ENCODE data around the gene RNU7-1. TPM values are rescaled to one million over a fixed set of nuclear protein-coding genes. Genes with fewer than 3 reads are reported as not detected.

Gene RNU7-1
- total RNA-seq, 1 experiment from 2014 or later: not detected

DNA sequence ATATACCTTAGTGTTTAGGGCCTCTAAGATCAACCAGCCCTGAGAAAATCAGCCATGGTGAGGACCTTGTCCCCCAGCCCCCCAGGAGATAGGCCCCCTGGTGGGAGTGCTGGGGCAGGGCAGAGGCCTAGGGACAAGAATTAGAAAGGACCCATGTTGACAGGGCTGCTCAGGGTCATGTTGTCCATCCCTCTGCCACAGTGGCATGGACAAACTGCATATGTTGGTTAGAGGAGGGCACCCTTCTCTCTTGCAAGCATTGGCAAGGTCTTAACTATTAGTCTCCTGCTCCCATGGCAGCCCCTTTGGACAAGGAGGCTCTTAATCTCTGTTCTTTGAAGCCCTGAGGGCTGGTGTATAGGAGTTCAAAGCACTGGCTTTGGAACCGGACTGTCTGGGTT is 6.8 kb downstream of the RNU7-1 start:
- H3K27ac Mint-ChIP-seq: no peak overlapping the region

DNA sequence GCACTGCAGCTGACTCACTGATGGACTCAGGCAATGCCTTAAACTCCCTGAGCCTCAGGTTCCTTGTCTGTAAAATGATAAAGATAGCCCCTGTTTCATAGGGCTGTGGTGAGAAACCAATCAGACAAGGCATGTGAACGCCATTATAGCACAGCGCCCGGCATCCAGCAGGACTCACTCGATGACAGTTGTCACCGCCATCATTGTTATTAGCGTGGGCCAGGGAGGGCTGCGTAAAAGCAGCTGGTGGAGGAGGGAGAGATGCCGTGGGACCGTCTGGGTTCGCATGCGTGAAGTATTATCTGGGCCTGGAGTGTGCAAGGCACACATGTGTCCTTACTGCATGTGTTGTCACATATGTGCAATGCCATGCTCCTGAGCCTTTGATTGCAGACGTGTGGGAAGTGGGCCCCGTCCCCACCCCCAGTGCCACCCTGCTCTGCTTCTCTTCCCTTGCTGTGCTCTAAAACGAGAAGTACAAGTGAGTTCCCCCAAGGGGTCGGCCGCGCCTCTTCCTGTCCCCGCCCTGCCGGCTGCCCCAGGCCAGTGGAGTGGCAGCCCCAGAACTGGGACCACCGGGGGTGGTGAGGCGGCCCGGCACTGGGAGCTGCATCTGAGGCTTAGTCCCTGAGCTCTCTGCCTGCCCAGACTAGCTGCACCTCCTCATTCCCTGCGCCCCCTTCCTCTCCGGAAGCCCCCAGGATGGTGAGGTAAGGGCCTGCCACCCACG is 7.4 kb downstream of the RNU7-1 start, which contains the start of gene PTPN6:
Gene PTPN6 (plus strand): TSS at position 546 of the 730 bp plus-strand sequence. CDS start 157 bp downstream, at position 703.
- DNase-seq (ENCODE audit: low spot score) (no peak), ATAC-seq (no peak)
- Mint-ChIP-seq H3K27me3 (ENCODE audit: low read depth) (no peaks in the 10 kb centered on the region), H3K27ac (no peak within 1 kb of the TSS), H3K4me1 (peaks cover 31% of the 10 kb centered on the region), H3K4me3 (no peak within 1 kb of the TSS), H3K9me3 (no peaks in the 10 kb centered on the region), H3K36me3 (no peaks in the 10 kb centered on the region)
- ChIA-PET CTCF (interaction anchor here (0.6 to 2.7 kb wide), 6 partner anchors 10 to 120 kb away, joined by 3 to 10 read pairs (median 4); partner anchors contain the start of gene LPCAT3), POLR2A (no interaction called here)
- TF ChIP-seq ESRRA (CRISPR knock-in tag; IDR thresholded peaks at IDR 0.05; ENCODE audit: borderline replicate concordance): no peak
- TF ChIP-seq SP1 (CRISPR knock-in tag; conservative IDR thresholded peaks at IDR 0.05): no peak
- TF ChIP-seq, protein P1, sequence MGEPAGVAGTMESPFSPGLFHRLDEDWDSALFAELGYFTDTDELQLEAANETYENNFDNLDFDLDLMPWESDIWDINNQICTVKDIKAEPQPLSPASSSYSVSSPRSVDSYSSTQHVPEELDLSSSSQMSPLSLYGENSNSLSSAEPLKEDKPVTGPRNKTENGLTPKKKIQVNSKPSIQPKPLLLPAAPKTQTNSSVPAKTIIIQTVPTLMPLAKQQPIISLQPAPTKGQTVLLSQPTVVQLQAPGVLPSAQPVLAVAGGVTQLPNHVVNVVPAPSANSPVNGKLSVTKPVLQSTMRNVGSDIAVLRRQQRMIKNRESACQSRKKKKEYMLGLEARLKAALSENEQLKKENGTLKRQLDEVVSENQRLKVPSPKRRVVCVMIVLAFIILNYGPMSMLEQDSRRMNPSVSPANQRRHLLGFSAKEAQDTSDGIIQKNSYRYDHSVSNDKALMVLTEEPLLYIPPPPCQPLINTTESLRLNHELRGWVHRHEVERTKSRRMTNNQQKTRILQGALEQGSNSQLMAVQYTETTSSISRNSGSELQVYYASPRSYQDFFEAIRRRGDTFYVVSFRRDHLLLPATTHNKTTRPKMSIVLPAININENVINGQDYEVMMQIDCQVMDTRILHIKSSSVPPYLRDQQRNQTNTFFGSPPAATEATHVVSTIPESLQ (CRISPR knock-in tag; IDR thresholded peaks at IDR 0.05): no peak
- no peak for TF ChIP-seq ZNF121 (CRISPR knock-in tag; IDR thresholded peaks at IDR 0.05)
- TF ChIP-seq JAZF1 (CRISPR knock-in tag; IDR thresholded peaks at IDR 0.05): no peak
- TF ChIP-seq EMX1 (CRISPR knock-in tag; IDR thresholded peaks at IDR 0.05): no peak
- no peak for TF ChIP-seq IRF2 (CRISPR knock-in tag; IDR thresholded peaks at IDR 0.05; ENCODE audit: borderline replicate concordance, low read depth)
- TF ChIP-seq, protein P2, sequence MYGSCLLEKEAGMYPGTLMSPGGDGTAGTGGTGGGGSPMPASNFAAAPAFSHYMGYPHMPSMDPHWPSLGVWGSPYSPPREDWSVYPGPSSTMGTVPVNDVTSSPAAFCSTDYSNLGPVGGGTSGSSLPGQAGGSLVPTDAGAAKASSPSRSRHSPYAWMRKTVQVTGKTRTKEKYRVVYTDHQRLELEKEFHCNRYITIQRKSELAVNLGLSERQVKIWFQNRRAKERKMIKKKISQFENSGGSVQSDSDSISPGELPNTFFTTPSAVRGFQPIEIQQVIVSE (CRISPR knock-in tag; IDR thresholded peaks at IDR 0.05; ENCODE audit: borderline replicate concordance): no peak
- TF ChIP-seq, protein P3, sequence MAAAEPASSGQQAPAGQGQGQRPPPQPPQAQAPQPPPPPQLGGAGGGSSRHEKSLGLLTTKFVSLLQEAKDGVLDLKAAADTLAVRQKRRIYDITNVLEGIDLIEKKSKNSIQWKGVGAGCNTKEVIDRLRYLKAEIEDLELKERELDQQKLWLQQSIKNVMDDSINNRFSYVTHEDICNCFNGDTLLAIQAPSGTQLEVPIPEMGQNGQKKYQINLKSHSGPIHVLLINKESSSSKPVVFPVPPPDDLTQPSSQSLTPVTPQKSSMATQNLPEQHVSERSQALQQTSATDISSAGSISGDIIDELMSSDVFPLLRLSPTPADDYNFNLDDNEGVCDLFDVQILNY (CRISPR knock-in tag; IDR thresholded peaks at IDR 0.05): no peak
- TF ChIP-seq RORB (CRISPR knock-in tag; IDR thresholded peaks at IDR 0.05): no peak
- TF ChIP-seq, protein P4, sequence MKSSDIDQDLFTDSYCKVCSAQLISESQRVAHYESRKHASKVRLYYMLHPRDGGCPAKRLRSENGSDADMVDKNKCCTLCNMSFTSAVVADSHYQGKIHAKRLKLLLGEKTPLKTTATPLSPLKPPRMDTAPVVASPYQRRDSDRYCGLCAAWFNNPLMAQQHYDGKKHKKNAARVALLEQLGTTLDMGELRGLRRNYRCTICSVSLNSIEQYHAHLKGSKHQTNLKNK (CRISPR knock-in tag; IDR thresholded peaks at IDR 0.05): no peak
- TF ChIP-seq ZNF232 (CRISPR knock-in tag; IDR thresholded peaks at IDR 0.05): no peak
- TF ChIP-seq KAT7 (CRISPR knock-in tag; IDR thresholded peaks at IDR 0.05; ENCODE audit: borderline replicate concordance): no peak
- no peak for TF ChIP-seq MXD4 (CRISPR knock-in tag; IDR thresholded peaks at IDR 0.05; ENCODE audit: borderline replicate concordance)
- TF ChIP-seq, protein P5, sequence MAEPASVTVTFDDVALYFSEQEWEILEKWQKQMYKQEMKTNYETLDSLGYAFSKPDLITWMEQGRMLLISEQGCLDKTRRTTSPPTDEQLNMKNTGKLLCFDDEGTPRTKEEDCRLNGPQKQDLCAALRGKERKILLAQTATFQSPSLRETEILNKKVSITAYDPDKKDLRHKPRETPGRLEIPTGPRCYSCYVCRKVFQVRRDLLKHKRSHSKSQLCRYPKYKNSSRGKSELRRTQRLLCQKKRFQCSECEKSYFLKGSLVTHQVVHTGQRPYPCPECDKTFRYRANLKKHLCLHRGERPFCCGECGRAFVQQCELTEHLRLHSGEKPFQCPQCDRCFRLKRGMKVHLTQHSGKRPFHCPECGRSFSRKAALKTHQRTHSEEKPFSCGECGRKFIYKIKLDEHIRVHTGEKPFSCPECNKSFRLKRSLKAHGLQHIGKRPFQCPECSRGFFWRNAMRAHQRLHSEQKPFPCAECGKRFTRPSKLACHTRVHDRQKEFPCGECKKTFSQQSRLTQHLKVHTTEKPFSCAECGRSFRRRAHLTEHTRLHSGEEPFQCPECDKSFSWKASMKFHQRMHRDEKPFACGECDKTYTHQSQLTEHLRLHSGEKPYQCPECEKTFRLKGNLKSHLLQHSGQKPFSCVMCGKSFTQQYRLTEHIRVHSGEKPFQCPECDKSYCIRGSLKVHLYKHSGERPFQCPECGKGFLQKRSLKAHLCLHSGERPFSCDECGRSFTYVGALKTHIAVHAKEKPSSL (CRISPR knock-in tag; conservative IDR thresholded peaks at IDR 0.05): no peak
- TF ChIP-seq ZNF219 (CRISPR knock-in tag; IDR thresholded peaks at IDR 0.05; ENCODE audit: borderline replicate concordance): no peak
- TF ChIP-seq, protein P6, sequence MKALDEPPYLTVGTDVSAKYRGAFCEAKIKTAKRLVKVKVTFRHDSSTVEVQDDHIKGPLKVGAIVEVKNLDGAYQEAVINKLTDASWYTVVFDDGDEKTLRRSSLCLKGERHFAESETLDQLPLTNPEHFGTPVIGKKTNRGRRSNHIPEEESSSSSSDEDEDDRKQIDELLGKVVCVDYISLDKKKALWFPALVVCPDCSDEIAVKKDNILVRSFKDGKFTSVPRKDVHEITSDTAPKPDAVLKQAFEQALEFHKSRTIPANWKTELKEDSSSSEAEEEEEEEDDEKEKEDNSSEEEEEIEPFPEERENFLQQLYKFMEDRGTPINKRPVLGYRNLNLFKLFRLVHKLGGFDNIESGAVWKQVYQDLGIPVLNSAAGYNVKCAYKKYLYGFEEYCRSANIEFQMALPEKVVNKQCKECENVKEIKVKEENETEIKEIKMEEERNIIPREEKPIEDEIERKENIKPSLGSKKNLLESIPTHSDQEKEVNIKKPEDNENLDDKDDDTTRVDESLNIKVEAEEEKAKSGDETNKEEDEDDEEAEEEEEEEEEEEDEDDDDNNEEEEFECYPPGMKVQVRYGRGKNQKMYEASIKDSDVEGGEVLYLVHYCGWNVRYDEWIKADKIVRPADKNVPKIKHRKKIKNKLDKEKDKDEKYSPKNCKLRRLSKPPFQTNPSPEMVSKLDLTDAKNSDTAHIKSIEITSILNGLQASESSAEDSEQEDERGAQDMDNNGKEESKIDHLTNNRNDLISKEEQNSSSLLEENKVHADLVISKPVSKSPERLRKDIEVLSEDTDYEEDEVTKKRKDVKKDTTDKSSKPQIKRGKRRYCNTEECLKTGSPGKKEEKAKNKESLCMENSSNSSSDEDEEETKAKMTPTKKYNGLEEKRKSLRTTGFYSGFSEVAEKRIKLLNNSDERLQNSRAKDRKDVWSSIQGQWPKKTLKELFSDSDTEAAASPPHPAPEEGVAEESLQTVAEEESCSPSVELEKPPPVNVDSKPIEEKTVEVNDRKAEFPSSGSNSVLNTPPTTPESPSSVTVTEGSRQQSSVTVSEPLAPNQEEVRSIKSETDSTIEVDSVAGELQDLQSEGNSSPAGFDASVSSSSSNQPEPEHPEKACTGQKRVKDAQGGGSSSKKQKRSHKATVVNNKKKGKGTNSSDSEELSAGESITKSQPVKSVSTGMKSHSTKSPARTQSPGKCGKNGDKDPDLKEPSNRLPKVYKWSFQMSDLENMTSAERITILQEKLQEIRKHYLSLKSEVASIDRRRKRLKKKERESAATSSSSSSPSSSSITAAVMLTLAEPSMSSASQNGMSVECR (CRISPR knock-in tag; IDR thresholded peaks at IDR 0.05; ENCODE audit: borderline replicate concordance): no peak

More for the DNA sequence above, 6.8 kb downstream of the RNU7-1 start:
- H3K4me1 Mint-ChIP-seq: peaks cover 36% of the 10 kb centered on the region
- H3K27me3 Mint-ChIP-seq (ENCODE audit: low read depth): no peaks in the 10 kb centered on the region
- TF ChIP-seq, protein P7, sequence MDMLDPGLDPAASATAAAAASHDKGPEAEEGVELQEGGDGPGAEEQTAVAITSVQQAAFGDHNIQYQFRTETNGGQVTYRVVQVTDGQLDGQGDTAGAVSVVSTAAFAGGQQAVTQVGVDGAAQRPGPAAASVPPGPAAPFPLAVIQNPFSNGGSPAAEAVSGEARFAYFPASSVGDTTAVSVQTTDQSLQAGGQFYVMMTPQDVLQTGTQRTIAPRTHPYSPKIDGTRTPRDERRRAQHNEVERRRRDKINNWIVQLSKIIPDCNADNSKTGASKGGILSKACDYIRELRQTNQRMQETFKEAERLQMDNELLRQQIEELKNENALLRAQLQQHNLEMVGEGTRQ (CRISPR knock-in tag; IDR thresholded peaks at IDR 0.05): no peak
- TF ChIP-seq SP1 (CRISPR knock-in tag; conservative IDR thresholded peaks at IDR 0.05) (no peak), MYBL2 (CRISPR knock-in tag; IDR thresholded peaks at IDR 0.05) (no peak), MXD4 (CRISPR knock-in tag; IDR thresholded peaks at IDR 0.05; ENCODE audit: borderline replicate concordance) (no peak), SOX15 (CRISPR knock-in tag; IDR thresholded peaks at IDR 0.05) (no peak), CREB1 (CRISPR knock-in tag; IDR thresholded peaks at IDR 0.05) (no peak), ZNF263 (CRISPR knock-in tag; IDR thresholded peaks at IDR 0.05; ENCODE audit: low read depth) (no peak)
- TF ChIP-seq, protein P3 (CRISPR knock-in tag; IDR thresholded peaks at IDR 0.05): no peak
- ATAC-seq (no peak), DNase-seq (ENCODE audit: low spot score) (no peak)
- H3K36me3 Mint-ChIP-seq: no peaks in the 10 kb centered on the region
- ChIA-PET CTCF (interaction anchor here (1.0 to 1.6 kb wide), 5 partner anchors 10 to 163 kb away, joined by 3 to 9 read pairs (median 4); partner anchors contain the start of gene LPCAT3), POLR2A (no interaction called here)
- no peaks in the 10 kb centered on the region for H3K9me3 Mint-ChIP-seq
- no peak overlapping the region for H3K4me3 Mint-ChIP-seq

Data from WTC11 (cell line).